ENCODE measurements around the gene PPP3R1. TPM values are rescaled to one million over a fixed set of nuclear protein-coding genes. Genes with fewer than 3 reads are reported as not detected.

PPP3R1 gene
- total and polyA plus RNA-seq, 2 of the 4 experiments (the other 2 are of a cell fraction), result 9.1 to 17.3 TPM

DNA sequence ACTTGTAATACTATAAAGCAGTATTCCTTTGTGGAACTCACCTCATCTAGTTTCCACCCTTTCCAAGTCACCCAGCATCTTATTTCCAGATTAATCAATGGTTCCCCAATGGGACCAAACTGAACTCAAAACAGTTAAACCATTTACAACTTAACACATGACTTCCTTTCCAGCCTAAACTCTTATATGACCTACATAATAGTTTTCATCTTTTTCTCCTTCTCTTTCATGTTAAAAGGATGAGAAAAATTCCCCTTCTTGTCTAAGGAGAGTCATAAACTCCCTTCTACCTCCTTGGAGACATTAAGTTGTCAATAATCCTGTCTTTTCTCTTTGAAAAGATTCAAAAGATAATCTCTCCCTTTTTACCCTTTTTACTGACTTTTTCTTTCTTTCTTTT, 6.7 kb downstream of the PPP3R1 start:
- ATAC-seq (ENCODE audit: low read depth) (no peak), DNase-seq (no peak)
- Histone ChIP-seq H2AK9ac (replicated peaks; ENCODE audit: low read depth, low read length, poor library complexity) (no peak overlapping the region), H2BK5ac (ENCODE audit: low read depth, low read length, poor library complexity, severe bottlenecking) (no peak overlapping the region), H3K4me3 (ENCODE audit: insufficient read depth, low read depth, low read length) (no peak overlapping the region), H3K18ac (ENCODE audit: low read depth, low read length) (no peak overlapping the region), H3K9me3 (ENCODE audit: control insufficient read depth, insufficient read depth, low read length) (no peaks in the 10 kb centered on the region), H2BK120ac (ENCODE audit: low read depth, low read length) (no peak overlapping the region), H3K9ac (ENCODE audit: low read depth, low read length) (no peak overlapping the region), H3K4me2 (ENCODE audit: low read depth, low read length) (no peak overlapping the region), H2BK15ac (ENCODE audit: low read depth, low read length) (no peak overlapping the region), H3K27ac (ENCODE audit: insufficient read depth, low read length) (no peak overlapping the region), H3K9me1 (ENCODE audit: insufficient read depth, low read length) (peaks cover 17% of the 10 kb centered on the region), H4K20me1 (ENCODE audit: insufficient read depth, low read length) (peaks cover 90% of the 10 kb centered on the region), H3K79me1 (ENCODE audit: low read depth in 1 of 2, low read length in 2 of 2) (peaks cover 0 to 48% of the 10 kb centered on the region in 2 experiments; a peak in 2 of 4 replicates), H3K4ac (ENCODE audit: low read depth, low read length) (no peak overlapping the region), H2AFZ (replicated peaks; ENCODE audit: low read length, poor library complexity) (no peak overlapping the region), H3K27me3 (ENCODE audit: control insufficient read depth, insufficient read depth, low read length) (no peaks in the 10 kb centered on the region), H2BK20ac (ENCODE audit: low read depth, low read length) (no peak overlapping the region), H4K5ac (ENCODE audit: low read depth, low read length) (no peak overlapping the region), H3K36me3 (ENCODE audit: control insufficient read depth, insufficient read depth, low read length) (peaks cover 10% of the 10 kb centered on the region), H3K4me1 (ENCODE audit: control insufficient read depth, insufficient read depth, low read length) (peaks cover 16% of the 10 kb centered on the region), H3K56ac (ENCODE audit: extremely low read depth, insufficient read depth, low read length) (no peak overlapping the region), H3K14ac (replicated peaks; ENCODE audit: low read depth, low read length) (no peak overlapping the region), H2AK5ac (ENCODE audit: low read depth, low read length) (no peak overlapping the region), H4K8ac (ENCODE audit: low read depth in 2 of 2, low read length in 2 of 2) (no peak overlapping the region), H4K91ac (ENCODE audit: insufficient read depth, low read depth, low read length) (no peak overlapping the region), H3K23ac (ENCODE audit: low read depth, low read length) (no peak overlapping the region)
- TF ChIP-seq CHD1 (IDR thresholded peaks at IDR 0.05; ENCODE audit: low read depth, low read length) (no peak), RCOR1 (IDR thresholded peaks at IDR 0.05; ENCODE audit: insufficient replicate concordance, low read length) (no peak), RAD21 (IDR thresholded peaks at IDR 0.05; ENCODE audit: low read length) (no peak), MXI1 (IDR thresholded peaks at IDR 0.05; ENCODE audit: borderline replicate concordance, low read depth, low read length) (no peak), SMC3 (IDR thresholded peaks at IDR 0.05; ENCODE audit: low read depth, low read length) (no peak), MAZ (IDR thresholded peaks at IDR 0.05; ENCODE audit: borderline replicate concordance, low read depth, low read length) (no peak), FOS (IDR thresholded peaks at IDR 0.05; ENCODE audit: low read depth, low read length) (no peak), POLR2A (IDR thresholded peaks at IDR 0.05; ENCODE audit: low read depth, low read length) (no peak), ELK1 (IDR thresholded peaks at IDR 0.05; ENCODE audit: borderline replicate concordance, low read depth, low read length) (no peak), MAFK (IDR thresholded peaks at IDR 0.05; ENCODE audit: low read depth, low read length) (no peak), RFX5 (IDR thresholded peaks at IDR 0.05; ENCODE audit: low read depth, low read length) (no peak), CTCF (conservative IDR thresholded peaks at IDR 0.05; ENCODE audit: low read depth, low read length) (no peak), NFE2L2 (IDR thresholded peaks at IDR 0.05; ENCODE audit: low read depth, low read length) (no peak), CEBPB (IDR thresholded peaks at IDR 0.05; ENCODE audit: low read depth, low read length) (no peak), BHLHE40 (IDR thresholded peaks at IDR 0.05; ENCODE audit: low read depth, low read length) (no peak)
- TF ChIP-seq, protein P1, sequence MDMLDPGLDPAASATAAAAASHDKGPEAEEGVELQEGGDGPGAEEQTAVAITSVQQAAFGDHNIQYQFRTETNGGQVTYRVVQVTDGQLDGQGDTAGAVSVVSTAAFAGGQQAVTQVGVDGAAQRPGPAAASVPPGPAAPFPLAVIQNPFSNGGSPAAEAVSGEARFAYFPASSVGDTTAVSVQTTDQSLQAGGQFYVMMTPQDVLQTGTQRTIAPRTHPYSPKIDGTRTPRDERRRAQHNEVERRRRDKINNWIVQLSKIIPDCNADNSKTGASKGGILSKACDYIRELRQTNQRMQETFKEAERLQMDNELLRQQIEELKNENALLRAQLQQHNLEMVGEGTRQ (IDR thresholded peaks at IDR 0.05; ENCODE audit: low read depth, low read length), result no peak
- intact Hi-C loops (cut with micrococcal nuclease) (no loop called here), in situ Hi-C loops (cut with MboI; ENCODE audit: low sequenced_read_pairs) (loop anchor here (10.0 kb wide), 1 partner anchor 51 kb away; no protein-coding TSS in a partner anchor), dilution Hi-C loops (cut with HindIII; ENCODE audit: low sequenced_read_pairs, unreplicated experiment) (no loop called here)
- no TSS peak for BruUV-seq (replicated peaks)
- ChIA-PET CTCF (no interaction called here), POLR2A (ENCODE audit: unreplicated experiment) (interaction anchor here (0.5 kb wide), 1 partner anchor 12 kb away, joined by 3 read pairs; no protein-coding TSS in a partner anchor)
